ENCODE results near the gene ING5.

Gene ING5

GRCh38 chr2:241676665-241677064 is 25.2 kb upstream of the ING5 start:
- DNase-seq (ENCODE audit: low read depth), result no peak
- TF ChIP-seq POLR2A (IDR thresholded peaks at IDR 0.05; ENCODE audit: extremely low read depth, insufficient read length) (peak; percentile 11), MYC (IDR thresholded peaks at IDR 0.05; ENCODE audit: low read depth, low read length) (no peak)
- H3K4me3 ChIP-seq (ENCODE audit: low read depth, low read length), result no peak overlapping the region

GRCh38 chr2:241677392-241677791 is 24.4 kb upstream of the ING5 start:
- no peak for TF ChIP-seq MAX (IDR thresholded peaks at IDR 0.05; ENCODE audit: low read depth, low read length)
- TF ChIP-seq CTCF (IDR thresholded peaks at IDR 0.05; ENCODE audit: low read depth, low read length), result no peak
- TF ChIP-seq POLR2A (IDR thresholded peaks at IDR 0.05; ENCODE audit: extremely low read depth, insufficient read length), result no peak
- no peak for TF ChIP-seq MYC (IDR thresholded peaks at IDR 0.05; ENCODE audit: low read depth, low read length)
- no peak for DNase-seq (ENCODE audit: low read depth)
- H3K4me3 ChIP-seq (ENCODE audit: low read depth, low read length), result no peak overlapping the region

- DNase-seq (ENCODE audit: low read depth), result no peak
- TF ChIP-seq CTCF (IDR thresholded peaks at IDR 0.05; ENCODE audit: low read depth, low read length) (no peak), POLR2A (IDR thresholded peaks at IDR 0.05; ENCODE audit: extremely low read depth, insufficient read length) (no peak), MYC (IDR thresholded peaks at IDR 0.05; ENCODE audit: low read depth, low read length) (no peak), MAX (IDR thresholded peaks at IDR 0.05; ENCODE audit: low read depth, low read length) (no peak)
- H3K4me3 ChIP-seq (ENCODE audit: low read depth, low read length), result no peak overlapping the region
Measured at GRCh38 chr2:241678307-241678706, 23.5 kb upstream of the ING5 start.

GRCh38 chr2:241678784-241679540 is 22.9 kb upstream of the ING5 start:
- no peak for DNase-seq (ENCODE audit: low read depth)
- no peak overlapping the region for H3K4me3 ChIP-seq (ENCODE audit: low read depth, low read length)
- no peak for TF ChIP-seq POLR2A (IDR thresholded peaks at IDR 0.05; ENCODE audit: extremely low read depth, insufficient read length)
- no peak for TF ChIP-seq CTCF (IDR thresholded peaks at IDR 0.05; ENCODE audit: low read depth, low read length)
- TF ChIP-seq MAX (IDR thresholded peaks at IDR 0.05; ENCODE audit: low read depth, low read length), result no peak
- TF ChIP-seq MYC (IDR thresholded peaks at IDR 0.05; ENCODE audit: low read depth, low read length), result no peak

- H3K4me3 ChIP-seq (ENCODE audit: low read depth, low read length), result no peak overlapping the region
- TF ChIP-seq POLR2A (IDR thresholded peaks at IDR 0.05; ENCODE audit: extremely low read depth, insufficient read length) (no peak), CTCF (IDR thresholded peaks at IDR 0.05; ENCODE audit: low read depth, low read length) (no peak), MYC (IDR thresholded peaks at IDR 0.05; ENCODE audit: low read depth, low read length) (no peak)
- no peak for DNase-seq (ENCODE audit: low read depth)
Measured at GRCh38 chr2:241680044-241680443, 21.8 kb upstream of the ING5 start.

- peak; percentile 40 for DNase-seq (ENCODE audit: low read depth)
- TF ChIP-seq POLR2A (IDR thresholded peaks at IDR 0.05; ENCODE audit: extremely low read depth, insufficient read length) (no peak), MYC (IDR thresholded peaks at IDR 0.05; ENCODE audit: low read depth, low read length) (no peak), MAX (IDR thresholded peaks at IDR 0.05; ENCODE audit: low read depth, low read length) (no peak), CTCF (IDR thresholded peaks at IDR 0.05; ENCODE audit: low read depth, low read length) (no peak)
- H3K4me3 ChIP-seq (ENCODE audit: low read depth, low read length), result no peak overlapping the region
Measured at GRCh38 chr2:241680827-241681599, 20.8 kb upstream of the ING5 start.

Data from NB4 (cell line).